GM20000 (cell line): ENCODE results near the gene GPR146.

Source experiments
- DNase-seq: peaks from one replicate; pipeline ENCODE4 v3.0.0; 2012; ENCODE audit warnings: low spot score
- TF ChIP-seq, protein P1 (sequence below): IDR thresholded peaks from 2 replicates; pipeline ENCODE4 v1.5.1; 2012; ENCODE audit warnings: mild to moderate bottlenecking, control low read depth; ENCODE audit errors: extremely low read depth, missing control alignments

GPR146 gene

DNA sequence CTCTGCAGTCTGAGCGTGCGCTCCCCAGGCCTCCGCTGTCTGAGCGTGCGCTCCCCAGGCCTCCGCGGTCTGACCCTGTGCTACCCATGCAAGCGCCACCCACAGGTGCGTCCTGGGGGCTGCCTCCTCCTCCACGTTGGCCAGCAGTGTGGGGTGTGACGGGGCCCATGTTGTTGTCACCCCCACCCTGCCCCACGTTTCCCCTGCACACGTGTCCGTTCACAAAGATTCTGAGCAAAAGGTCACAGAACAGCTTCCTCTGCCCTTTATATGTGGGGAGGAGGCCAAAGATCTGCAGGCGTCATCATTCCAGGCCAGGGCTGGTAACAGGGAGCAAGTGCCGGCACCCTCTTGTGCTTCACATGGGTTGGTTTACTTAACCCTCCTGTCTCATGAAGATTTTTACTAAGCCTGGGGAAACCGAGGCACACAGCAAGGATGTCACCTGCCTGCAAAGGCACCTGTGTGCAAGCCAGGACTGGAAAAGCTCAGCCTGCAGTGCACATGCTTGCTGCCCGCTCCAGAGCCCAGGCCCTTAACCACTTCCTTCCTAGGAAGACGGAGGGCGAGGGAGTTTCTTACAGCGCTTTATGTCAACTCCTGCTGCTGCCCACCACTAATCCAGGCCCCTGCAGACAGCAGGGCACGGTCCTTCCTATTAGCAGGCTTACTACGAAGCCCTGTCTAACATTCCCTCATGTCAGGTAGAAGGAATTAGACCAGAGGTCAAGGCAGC lies 4.8 kb downstream of the GPR146 start:
- no peak for DNase-seq
- TF ChIP-seq, protein P1, sequence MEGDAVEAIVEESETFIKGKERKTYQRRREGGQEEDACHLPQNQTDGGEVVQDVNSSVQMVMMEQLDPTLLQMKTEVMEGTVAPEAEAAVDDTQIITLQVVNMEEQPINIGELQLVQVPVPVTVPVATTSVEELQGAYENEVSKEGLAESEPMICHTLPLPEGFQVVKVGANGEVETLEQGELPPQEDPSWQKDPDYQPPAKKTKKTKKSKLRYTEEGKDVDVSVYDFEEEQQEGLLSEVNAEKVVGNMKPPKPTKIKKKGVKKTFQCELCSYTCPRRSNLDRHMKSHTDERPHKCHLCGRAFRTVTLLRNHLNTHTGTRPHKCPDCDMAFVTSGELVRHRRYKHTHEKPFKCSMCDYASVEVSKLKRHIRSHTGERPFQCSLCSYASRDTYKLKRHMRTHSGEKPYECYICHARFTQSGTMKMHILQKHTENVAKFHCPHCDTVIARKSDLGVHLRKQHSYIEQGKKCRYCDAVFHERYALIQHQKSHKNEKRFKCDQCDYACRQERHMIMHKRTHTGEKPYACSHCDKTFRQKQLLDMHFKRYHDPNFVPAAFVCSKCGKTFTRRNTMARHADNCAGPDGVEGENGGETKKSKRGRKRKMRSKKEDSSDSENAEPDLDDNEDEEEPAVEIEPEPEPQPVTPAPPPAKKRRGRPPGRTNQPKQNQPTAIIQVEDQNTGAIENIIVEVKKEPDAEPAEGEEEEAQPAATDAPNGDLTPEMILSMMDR = no peak

DNA sequence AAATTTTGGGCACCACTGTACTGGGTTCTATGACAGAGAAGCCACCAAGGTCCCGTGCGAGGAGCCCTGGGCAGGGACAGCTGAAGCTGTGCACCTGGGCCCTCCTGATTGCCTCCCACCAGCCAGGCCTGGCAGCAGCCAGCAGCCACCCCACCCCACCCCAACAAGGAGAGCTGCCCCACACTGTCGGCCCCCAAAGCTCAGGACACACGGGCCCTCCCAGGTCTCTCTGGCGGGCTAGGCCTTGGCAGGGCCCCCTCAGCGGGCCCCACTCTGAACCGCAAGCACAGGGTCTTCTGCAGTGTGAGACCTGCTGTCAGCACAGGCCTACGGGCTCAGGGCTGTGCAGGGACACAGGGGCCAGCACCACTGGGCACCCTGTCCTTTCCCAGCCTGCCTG lies 5.5 kb downstream of the GPR146 start:
- no peak for DNase-seq
- TF ChIP-seq, protein P1 = no peak

DNA sequence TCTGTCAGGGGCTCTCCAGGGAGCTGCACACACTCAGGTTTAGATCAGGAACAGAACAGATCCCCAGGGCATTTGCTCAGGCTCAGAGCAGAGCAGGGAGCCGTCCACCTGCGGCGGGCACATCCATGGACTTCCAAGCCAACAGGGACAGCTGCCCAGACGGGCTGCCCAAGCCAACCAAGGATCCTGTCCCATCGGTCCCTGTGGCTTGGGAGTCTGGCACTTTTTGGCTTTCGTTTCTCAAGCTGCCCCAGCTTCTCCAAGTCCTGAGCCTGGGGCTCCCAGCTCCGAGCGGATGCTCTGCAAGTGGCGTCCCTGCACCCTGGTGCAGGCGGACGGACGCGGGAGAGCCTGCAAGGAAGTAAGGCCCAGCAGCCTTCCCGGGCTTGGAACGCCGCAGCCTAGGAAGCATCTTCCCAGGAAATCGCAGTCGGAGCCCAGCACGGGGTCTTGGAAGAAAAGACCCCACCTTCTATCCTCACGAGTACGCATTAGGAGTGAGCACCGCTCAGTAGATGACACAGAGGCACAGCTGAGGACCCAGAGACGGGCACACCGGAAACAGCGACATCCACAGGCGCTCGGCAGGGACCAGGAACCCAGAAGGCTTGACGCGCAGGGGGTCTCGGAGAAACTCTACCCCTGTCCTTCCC lies 6.0 kb downstream of the GPR146 start:
- TF ChIP-seq, protein P1 = no peak

DNA sequence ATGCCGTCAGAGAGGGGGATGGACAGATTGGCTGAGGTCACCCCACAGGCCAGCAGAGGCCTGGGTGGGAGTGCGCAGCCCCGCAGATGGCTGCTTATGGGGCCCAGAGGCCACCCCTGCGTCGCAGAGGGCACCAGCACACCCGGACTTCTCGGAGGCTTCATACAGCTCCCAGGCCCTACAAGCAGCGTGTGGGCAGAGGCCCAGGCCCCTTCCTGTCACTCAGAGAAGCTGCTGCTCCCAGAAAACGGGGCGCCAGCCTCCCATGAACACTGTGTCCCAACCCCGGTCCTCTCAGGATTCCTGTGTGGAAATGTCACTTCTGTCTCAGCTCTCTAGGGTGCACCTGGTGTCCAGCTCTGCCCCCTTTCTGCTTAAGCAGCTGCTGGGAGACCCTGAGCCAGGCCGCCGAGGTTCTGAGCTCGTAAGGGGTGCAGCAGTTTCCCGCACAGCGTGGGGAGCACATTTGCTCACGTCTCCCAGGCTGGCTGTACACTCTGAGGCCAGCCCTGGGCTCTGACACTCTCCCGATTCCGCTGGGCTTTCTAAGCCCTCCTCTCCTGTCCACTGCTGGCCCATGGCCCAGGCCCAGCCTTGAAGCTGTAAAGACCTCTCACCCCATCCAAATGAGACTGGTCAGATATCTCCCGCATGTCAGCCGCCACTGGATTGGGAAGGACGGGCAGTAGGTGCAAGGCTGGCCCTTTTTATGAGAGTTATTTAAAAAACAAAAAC lies 6.8 kb downstream of the GPR146 start:
- DNase-seq = no peak
- TF ChIP-seq, protein P1 = no peak

More for the DNA sequence above, 6.0 kb downstream of the GPR146 start:
- no peak for DNase-seq

DNA sequence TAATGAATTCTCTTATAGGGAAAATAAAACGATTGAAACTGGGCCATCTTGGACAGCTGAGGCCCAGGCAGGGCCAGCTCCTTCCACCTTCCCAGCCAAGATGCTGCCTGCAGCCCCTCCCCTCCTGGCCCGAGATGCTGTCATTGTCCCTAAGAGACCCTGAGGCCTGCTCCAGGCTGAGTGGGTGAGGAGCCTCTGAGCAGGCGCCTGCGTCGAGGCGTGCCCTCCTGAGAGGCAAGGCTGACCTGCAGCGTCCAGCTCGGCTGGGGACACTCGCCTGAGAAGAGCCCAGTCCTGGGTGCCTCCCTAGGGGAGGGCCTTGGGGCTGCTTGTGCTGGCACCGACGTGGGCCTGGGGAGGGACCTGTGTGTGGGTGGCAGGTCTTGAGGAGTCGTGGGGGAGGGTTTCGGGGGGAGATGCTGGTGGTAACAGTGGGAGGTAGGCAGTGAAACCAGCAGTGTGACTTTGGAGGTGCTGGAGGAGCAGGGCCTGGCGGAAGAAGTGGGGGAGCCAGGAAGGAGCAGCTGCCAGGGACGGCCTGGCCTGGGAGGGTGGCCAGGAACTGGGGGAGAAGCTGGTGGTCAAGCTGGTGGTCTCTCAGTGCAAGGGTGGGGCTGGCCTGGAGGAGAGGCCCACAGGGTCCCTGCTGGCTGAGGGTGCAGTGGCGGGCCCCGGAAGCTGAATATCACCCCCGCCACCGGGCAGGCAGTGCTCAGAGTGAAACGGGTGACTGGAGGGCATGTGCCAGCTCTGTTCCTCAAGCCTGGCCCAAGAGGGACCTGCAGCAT lies 7.9 kb downstream of the GPR146 start:
- TF ChIP-seq, protein P1 = no peak

DNA sequence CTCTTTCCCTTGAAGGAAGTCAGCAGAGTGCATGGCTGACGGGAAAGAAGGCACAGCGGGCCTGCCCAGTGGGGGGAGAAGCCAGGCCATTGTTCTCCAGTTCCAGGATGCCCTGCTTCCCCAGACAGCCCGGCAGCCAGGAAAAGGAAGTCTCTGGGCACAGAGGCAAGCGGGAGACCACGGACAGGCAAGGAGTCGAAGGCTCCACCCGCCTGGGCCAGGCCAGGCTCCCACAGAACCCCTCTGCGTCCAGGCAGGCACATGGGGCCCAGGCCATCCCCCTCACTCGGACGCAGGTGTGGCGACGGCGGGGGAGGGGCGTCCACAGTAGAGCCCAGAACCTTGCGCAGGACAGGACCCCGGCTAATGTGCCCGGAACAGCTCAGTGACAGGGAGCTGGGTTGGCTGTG lies 8.7 kb downstream of the GPR146 start:
- no peak for DNase-seq
- TF ChIP-seq, protein P1 = no peak

More for the DNA sequence above, 7.9 kb downstream of the GPR146 start:
- no peak for DNase-seq
